ENCODE data around the gene DOCK6.
A peak's percentile ranks its signal among the peaks of the same experiment; 100 is the strongest.

Gene DOCK6

GRCh38 chr19:11251217-11251616 is 11.1 kb downstream of the DOCK6 start:
- peaks cover 2 to 49% (median 36%) of the 10 kb centered on the region in 5 donors for H3K36me3 ChIP-seq (ENCODE audit: control insufficient read depth in 5 of 5, insufficient read depth in 5 of 5, low read length in 5 of 5)
- H3K27ac ChIP-seq (ENCODE audit: low read depth, low read length), result no peak overlapping the region
- peaks cover 4 to 60% (median 28%) of the 10 kb centered on the region in 5 donors for H3K4me1 ChIP-seq (ENCODE audit: control insufficient read depth in 5 of 5, insufficient read depth in 5 of 5, low read length in 5 of 5)
- H3K27me3 ChIP-seq (ENCODE audit: control insufficient read depth in 5 of 5, insufficient read depth in 4 of 5, low read length in 5 of 5), result no peaks in the 10 kb centered on the region
- no peak overlapping the region for H3K9ac ChIP-seq (ENCODE audit: low read length in 5 of 5)
- no peaks in the 10 kb centered on the region for H3K9me3 ChIP-seq (ENCODE audit: control insufficient read depth in 5 of 5, low read length in 5 of 5)
- H3K4me3 ChIP-seq (ENCODE audit: low read depth in 1 of 5, low read length in 5 of 5), result no peak overlapping the region

GRCh38 chr19:11248852-11249251 is 13.5 kb downstream of the DOCK6 start:
- Histone ChIP-seq H3K27ac (ENCODE audit: low read depth, low read length) (no peak overlapping the region), H3K9ac (ENCODE audit: low read length in 5 of 5) (no peak overlapping the region), H3K36me3 (ENCODE audit: control insufficient read depth in 5 of 5, insufficient read depth in 5 of 5, low read length in 5 of 5) (peaks cover 2 to 59% (median 47%) of the 10 kb centered on the region in 5 donors), H3K9me3 (ENCODE audit: control insufficient read depth in 5 of 5, low read length in 5 of 5) (no peaks in the 10 kb centered on the region), H3K4me1 (ENCODE audit: control insufficient read depth in 5 of 5, insufficient read depth in 5 of 5, low read length in 5 of 5) (peaks cover 4 to 52% (median 23%) of the 10 kb centered on the region in 5 donors), H3K27me3 (ENCODE audit: control insufficient read depth in 5 of 5, insufficient read depth in 4 of 5, low read length in 5 of 5) (no peaks in the 10 kb centered on the region), H3K4me3 (ENCODE audit: low read depth in 1 of 5, low read length in 5 of 5) (no peak overlapping the region)

- Histone ChIP-seq H3K36me3 (ENCODE audit: control insufficient read depth in 5 of 5, insufficient read depth in 5 of 5, low read length in 5 of 5) (peaks cover 2 to 64% (median 48%) of the 10 kb centered on the region in 5 donors), H3K9me3 (ENCODE audit: control insufficient read depth in 5 of 5, low read length in 5 of 5) (no peaks in the 10 kb centered on the region), H3K27me3 (ENCODE audit: control insufficient read depth in 5 of 5, insufficient read depth in 4 of 5, low read length in 5 of 5) (no peaks in the 10 kb centered on the region), H3K4me1 (ENCODE audit: control insufficient read depth in 5 of 5, insufficient read depth in 5 of 5, low read length in 5 of 5) (peaks cover 6 to 50% (median 24%) of the 10 kb centered on the region in 5 donors), H3K4me3 (ENCODE audit: low read depth in 1 of 5, low read length in 5 of 5) (no peak overlapping the region), H3K9ac (ENCODE audit: low read length in 5 of 5) (peak overlapping the region in 1 of 5 donors; percentile 16), H3K27ac (ENCODE audit: low read depth, low read length) (peak overlapping the region; percentile 65)
Observed at GRCh38 chr19:11247934-11248333, 14.4 kb downstream of the DOCK6 start.

GRCh38 chr19:11247391-11247790 is 14.9 kb downstream of the DOCK6 start:
- H3K9ac ChIP-seq (ENCODE audit: low read length in 5 of 5), result peak overlapping the region in 1 of 5 donors; percentile 16
- H3K36me3 ChIP-seq (ENCODE audit: control insufficient read depth in 5 of 5, insufficient read depth in 5 of 5, low read length in 5 of 5), result peaks cover 2 to 66% (median 48%) of the 10 kb centered on the region in 5 donors
- peaks cover 6 to 46% (median 29%) of the 10 kb centered on the region in 5 donors for H3K4me1 ChIP-seq (ENCODE audit: control insufficient read depth in 5 of 5, insufficient read depth in 5 of 5, low read length in 5 of 5)
- no peak overlapping the region for H3K4me3 ChIP-seq (ENCODE audit: low read depth in 1 of 5, low read length in 5 of 5)
- H3K9me3 ChIP-seq (ENCODE audit: control insufficient read depth in 5 of 5, low read length in 5 of 5), result no peaks in the 10 kb centered on the region
- H3K27ac ChIP-seq (ENCODE audit: low read depth, low read length), result peak overlapping the region; percentile 65
- no peaks in the 10 kb centered on the region for H3K27me3 ChIP-seq (ENCODE audit: control insufficient read depth in 5 of 5, insufficient read depth in 4 of 5, low read length in 5 of 5)

- Histone ChIP-seq H3K27me3 (ENCODE audit: control insufficient read depth in 5 of 5, insufficient read depth in 4 of 5, low read length in 5 of 5) (no peaks in the 10 kb centered on the region), H3K4me3 (ENCODE audit: low read depth in 1 of 5, low read length in 5 of 5) (no peak overlapping the region), H3K9me3 (ENCODE audit: control insufficient read depth in 5 of 5, low read length in 5 of 5) (no peaks in the 10 kb centered on the region), H3K27ac (ENCODE audit: low read depth, low read length) (peak overlapping the region; percentile 65), H3K36me3 (ENCODE audit: control insufficient read depth in 5 of 5, insufficient read depth in 5 of 5, low read length in 5 of 5) (peaks cover 2 to 64% (median 47%) of the 10 kb centered on the region in 5 donors), H3K9ac (ENCODE audit: low read length in 5 of 5) (no peak overlapping the region), H3K4me1 (ENCODE audit: control insufficient read depth in 5 of 5, insufficient read depth in 5 of 5, low read length in 5 of 5) (peaks cover 6 to 42% (median 31%) of the 10 kb centered on the region in 5 donors)
Observed at GRCh38 chr19:11246941-11247340, 15.4 kb downstream of the DOCK6 start.

GRCh38 chr19:11244846-11245589 is 17.3 kb downstream of the DOCK6 start:
- no peaks in the 10 kb centered on the region for H3K9me3 ChIP-seq (ENCODE audit: control insufficient read depth in 5 of 5, low read length in 5 of 5)
- H3K9ac ChIP-seq (ENCODE audit: low read length in 5 of 5), result no peak overlapping the region
- no peak overlapping the region for H3K4me3 ChIP-seq (ENCODE audit: low read depth in 1 of 5, low read length in 5 of 5)
- peaks cover 6 to 51% (median 39%) of the 10 kb centered on the region in 5 donors for H3K4me1 ChIP-seq (ENCODE audit: control insufficient read depth in 5 of 5, insufficient read depth in 5 of 5, low read length in 5 of 5)
- H3K27me3 ChIP-seq (ENCODE audit: control insufficient read depth in 5 of 5, insufficient read depth in 4 of 5, low read length in 5 of 5), result no peaks in the 10 kb centered on the region
- H3K36me3 ChIP-seq (ENCODE audit: control insufficient read depth in 5 of 5, insufficient read depth in 5 of 5, low read length in 5 of 5), result peaks cover 0 to 59% (median 47%) of the 10 kb centered on the region in 5 donors
- H3K27ac ChIP-seq (ENCODE audit: low read depth, low read length), result peak overlapping the region; percentile 54

GRCh38 chr19:11243798-11244169 is 18.5 kb downstream of the DOCK6 start:
- H3K9ac ChIP-seq (ENCODE audit: low read length in 5 of 5), result peak overlapping the region in 1 of 5 donors; percentile 30
- H3K27me3 ChIP-seq (ENCODE audit: control insufficient read depth in 5 of 5, insufficient read depth in 4 of 5, low read length in 5 of 5), result no peaks in the 10 kb centered on the region
- peaks cover 6 to 63% (median 44%) of the 10 kb centered on the region in 5 donors for H3K4me1 ChIP-seq (ENCODE audit: control insufficient read depth in 5 of 5, insufficient read depth in 5 of 5, low read length in 5 of 5)
- H3K36me3 ChIP-seq (ENCODE audit: control insufficient read depth in 5 of 5, insufficient read depth in 5 of 5, low read length in 5 of 5), result peaks cover 0 to 67% (median 57%) of the 10 kb centered on the region in 5 donors
- H3K4me3 ChIP-seq (ENCODE audit: low read depth in 1 of 5, low read length in 5 of 5), result peak overlapping the region in 2 of 5 donors; percentile 24 to 26
- peaks cover 0 to 6% (median 2%) of the 10 kb centered on the region in 5 donors for H3K9me3 ChIP-seq (ENCODE audit: control insufficient read depth in 5 of 5, low read length in 5 of 5)
- peak overlapping the region; percentile 54 for H3K27ac ChIP-seq (ENCODE audit: low read depth, low read length)

- Histone ChIP-seq H3K36me3 (ENCODE audit: control insufficient read depth in 5 of 5, insufficient read depth in 5 of 5, low read length in 5 of 5) (peaks cover 0 to 68% (median 57%) of the 10 kb centered on the region in 5 donors), H3K9me3 (ENCODE audit: control insufficient read depth in 5 of 5, low read length in 5 of 5) (peaks cover 0 to 11% (median 4%) of the 10 kb centered on the region in 5 donors), H3K27me3 (ENCODE audit: control insufficient read depth in 5 of 5, insufficient read depth in 4 of 5, low read length in 5 of 5) (no peaks in the 10 kb centered on the region), H3K4me1 (ENCODE audit: control insufficient read depth in 5 of 5, insufficient read depth in 5 of 5, low read length in 5 of 5) (peaks cover 6 to 65% (median 42%) of the 10 kb centered on the region in 5 donors), H3K27ac (ENCODE audit: low read depth, low read length) (peak overlapping the region; percentile 60), H3K4me3 (ENCODE audit: low read depth in 1 of 5, low read length in 5 of 5) (peak overlapping the region in 2 of 5 donors; percentile 24 to 26), H3K9ac (ENCODE audit: low read length in 5 of 5) (no peak overlapping the region)
Observed at GRCh38 chr19:11242864-11243797, 19.2 kb downstream of the DOCK6 start.

- Histone ChIP-seq H3K9ac (ENCODE audit: low read length in 5 of 5) (no peak overlapping the region), H3K27me3 (ENCODE audit: control insufficient read depth in 5 of 5, insufficient read depth in 4 of 5, low read length in 5 of 5) (no peaks in the 10 kb centered on the region), H3K4me3 (ENCODE audit: low read depth in 1 of 5, low read length in 5 of 5) (no peak overlapping the region), H3K36me3 (ENCODE audit: control insufficient read depth in 5 of 5, insufficient read depth in 5 of 5, low read length in 5 of 5) (peaks cover 0 to 69% (median 60%) of the 10 kb centered on the region in 5 donors), H3K9me3 (ENCODE audit: control insufficient read depth in 5 of 5, low read length in 5 of 5) (peaks cover 0 to 11% (median 4%) of the 10 kb centered on the region in 5 donors), H3K27ac (ENCODE audit: low read depth, low read length) (peak overlapping the region; percentile 46), H3K4me1 (ENCODE audit: control insufficient read depth in 5 of 5, insufficient read depth in 5 of 5, low read length in 5 of 5) (peaks cover 2 to 62% (median 36%) of the 10 kb centered on the region in 5 donors)
Observed at GRCh38 chr19:11242025-11242424, 20.3 kb downstream of the DOCK6 start.

Measured in subcutaneous abdominal adipose tissue (tissue), 5 donors.